ENCODE measurements around the gene ADARB1.
A peak's percentile ranks its signal among the peaks of the same experiment; 100 is the strongest.
"Not testable (repeated sequence)": the region's sequence is repeated elsewhere in the genome, so short reads cannot be mapped to it uniquely, and the experiment has no call there.

Gene ADARB1

DNA sequence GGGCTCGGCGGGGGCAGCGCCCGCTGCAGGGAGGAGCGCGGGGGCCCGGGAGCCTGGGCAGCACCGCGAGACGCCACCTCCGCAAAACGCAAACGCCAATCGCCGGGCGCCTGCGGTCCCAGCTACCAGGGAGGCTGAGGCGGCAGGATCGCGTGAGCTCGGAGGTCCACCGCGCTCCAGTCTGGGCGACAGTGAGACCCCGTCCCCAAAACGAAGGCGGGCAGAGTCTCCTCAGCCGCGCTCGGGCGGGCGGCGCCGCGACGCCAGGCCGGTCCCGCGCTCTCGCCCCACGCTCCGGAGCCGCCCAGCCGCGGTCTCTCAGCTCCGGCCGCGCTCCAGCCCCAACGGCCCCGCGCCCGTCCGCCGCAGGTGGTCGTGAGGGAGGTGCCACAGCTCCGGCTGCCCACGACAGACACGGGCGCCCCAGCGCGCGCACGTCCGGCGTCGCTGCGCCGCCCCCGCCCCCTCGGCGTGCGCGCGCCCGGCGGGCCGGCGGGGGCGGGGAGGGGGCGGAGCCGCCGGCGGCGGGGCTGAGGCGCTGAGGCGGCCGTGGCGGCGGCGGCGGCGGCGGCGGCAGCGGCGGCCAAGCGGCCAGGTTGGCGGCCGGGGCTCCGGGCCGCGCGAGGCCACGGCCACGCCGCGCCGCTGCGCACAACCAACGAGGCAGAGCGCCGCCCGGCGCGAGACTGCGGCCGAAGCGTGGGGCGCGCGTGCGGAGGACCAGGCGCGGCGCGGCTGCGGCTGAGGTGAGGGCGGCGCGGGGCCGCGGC is at the start of gene ADARB1:
TSS of gene ADARB1 (plus strand) at position 533 of the 770 bp plus-strand sequence. CDS start 97,077 bp downstream, outside the sequence.
- DNase-seq: peak; percentile 72

- DNase-seq: no peak
Observed at GRCh38 chr21:45026066-45026745, 48.2 kb upstream of the ADARB1 start.

DNA sequence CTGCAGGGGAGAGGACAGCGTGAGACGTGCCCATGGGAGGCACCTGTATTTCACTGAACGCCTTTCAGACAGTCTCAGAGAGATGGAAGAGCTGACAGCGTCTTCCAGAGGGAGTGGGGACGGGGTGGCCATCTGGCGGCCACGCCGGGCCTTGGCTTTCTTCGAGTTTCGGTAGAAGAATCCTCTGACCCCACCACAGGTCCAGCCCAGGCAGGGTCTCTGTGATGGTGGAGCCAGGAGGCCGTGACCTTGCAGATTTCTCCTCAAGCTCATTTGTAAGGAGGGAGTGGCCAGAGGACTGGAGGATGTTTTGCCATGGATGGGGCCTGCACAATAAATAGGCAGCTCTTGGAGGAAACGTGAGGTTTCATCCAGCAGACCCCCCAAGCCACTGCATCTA is 47.6 kb upstream of the ADARB1 start:
- no peak for DNase-seq

DNA sequence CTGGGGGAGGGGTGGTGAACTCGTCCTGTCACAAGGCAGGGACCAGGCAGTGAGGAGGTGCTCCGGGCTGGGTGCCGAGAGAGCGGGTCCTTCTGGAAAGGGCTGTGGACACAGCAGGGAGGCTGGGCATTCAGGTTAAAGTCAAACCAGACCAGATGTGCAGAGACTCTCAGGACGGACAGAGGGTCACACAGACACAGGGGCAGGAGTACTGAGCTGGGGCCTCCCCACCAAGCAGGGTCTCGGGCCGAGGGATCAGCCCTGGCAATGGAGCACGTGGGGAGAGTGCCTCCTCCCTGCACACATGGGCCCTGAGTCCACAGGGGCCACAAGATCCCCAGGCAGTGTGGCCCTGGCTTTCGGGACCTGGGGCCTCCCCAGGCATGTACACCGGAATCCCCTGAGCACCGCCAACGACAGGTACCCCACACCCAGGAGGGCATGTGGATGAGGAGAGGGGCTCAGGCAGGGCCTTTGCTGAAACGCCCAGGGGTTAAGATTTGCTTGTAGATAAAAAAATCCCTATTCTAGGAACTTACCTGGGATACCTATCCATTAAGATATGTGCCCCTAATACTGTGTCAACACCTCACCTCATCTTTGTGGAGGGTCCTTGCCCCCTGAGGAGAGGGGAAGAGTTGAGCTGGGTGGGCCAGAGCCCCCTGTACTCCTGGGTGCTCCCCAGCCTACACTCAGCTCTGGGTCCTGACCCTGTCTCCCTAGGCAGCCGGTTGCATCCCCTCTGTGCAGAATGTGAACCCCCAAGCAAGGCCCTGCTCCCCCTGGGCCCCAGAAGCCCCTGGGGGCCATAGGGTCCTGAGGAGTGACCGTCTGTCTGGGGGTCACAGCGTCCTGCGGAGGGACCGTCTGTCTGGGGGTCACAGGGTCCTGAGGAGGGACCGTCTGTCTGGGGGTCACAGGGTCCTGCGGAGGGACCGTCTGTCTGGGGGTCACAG is 46.9 kb upstream of the ADARB1 start:
- no peak for DNase-seq

DNA sequence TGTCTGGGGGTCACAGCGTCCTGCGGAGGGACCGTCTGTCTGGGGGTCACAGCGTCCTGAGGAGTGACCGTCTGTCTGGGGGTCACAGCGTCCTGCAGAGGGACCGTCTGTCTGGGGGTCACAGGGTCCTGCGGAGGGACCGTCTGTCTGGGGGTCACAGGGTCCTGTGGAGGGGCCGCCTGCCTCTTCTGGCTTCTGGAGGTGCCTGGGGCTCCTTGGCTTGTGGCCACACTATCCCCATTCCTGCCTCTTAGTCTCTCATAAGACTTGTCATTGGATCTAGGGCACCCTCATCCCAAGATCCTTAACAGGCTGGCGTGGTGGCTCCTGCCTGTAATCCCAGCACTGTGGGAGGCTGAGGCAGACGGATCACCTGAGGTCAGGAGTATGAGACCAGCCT is 45.7 kb upstream of the ADARB1 start:
- DNase-seq: not testable (repeated sequence)

DNA sequence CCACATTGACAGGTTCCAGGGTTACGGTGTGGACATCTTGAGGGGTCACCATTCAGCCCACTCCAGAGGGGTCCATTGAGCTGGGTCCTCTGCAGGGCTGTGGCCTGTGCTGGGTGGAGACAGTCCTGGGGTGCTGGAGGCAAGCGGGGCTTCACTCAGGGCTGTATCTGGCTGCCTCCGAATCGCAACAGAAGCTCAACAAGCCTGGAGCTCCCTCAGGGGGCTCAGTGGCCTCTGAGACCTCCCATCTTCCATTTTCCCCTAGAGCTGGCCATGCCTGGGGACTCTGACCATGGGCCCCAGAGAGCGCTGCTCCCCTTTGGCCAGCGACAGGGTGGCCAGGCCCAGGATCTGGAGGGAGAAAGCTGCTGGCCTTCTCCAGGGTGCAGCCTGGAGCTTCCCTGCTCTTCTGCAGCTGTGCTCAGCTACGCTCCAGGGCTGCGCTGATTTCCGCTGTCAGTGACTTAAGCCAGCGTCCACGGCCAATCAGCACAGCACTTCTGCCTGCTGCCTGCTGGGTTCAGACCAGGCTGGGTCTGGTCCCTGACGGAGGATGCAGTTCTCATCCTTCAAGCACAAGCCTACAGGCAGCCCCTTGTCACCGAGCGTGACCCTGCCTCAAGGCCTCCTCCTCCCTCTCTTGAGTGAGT is 45.0 kb upstream of the ADARB1 start:
- DNase-seq: peak; percentile 34

DNA sequence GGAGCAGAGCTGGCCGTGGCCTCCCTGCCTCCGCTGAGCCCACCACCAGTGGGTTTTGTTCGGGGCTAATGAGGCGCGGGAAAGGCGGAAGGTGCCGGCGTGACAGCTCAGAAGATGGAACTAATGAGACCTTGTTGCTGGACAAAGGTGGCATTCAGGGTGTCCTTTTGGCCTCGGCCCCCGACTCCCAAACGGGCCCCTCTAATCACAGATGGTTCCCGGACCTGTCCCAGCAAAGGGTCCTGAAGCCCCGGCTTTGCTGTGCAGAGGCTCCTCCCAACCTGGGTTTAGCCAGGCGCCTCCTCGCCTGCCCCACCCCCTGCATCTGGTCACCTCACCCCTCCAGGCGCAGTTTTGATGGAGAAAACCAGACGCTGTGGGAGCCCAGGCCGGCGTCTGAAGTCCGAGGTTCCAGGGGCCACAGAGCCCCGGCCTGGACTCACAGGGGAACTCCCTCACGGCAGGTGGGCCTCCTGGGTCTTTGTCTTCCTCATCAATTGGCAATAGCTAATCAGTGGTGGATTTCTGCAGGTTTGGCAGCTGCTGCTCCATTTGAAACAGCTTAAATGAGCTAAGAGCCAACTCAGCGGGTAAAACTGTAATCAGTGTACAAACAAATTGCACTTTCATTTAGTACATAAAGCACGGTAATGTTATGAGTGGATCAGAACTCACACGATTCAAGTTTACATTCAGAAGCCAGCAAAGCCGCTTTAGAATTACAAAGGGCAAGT is 44.3 kb upstream of the ADARB1 start:
- no peak for DNase-seq

- DNase-seq: no peak
Observed at GRCh38 chr21:45030682-45031570, 43.5 kb upstream of the ADARB1 start.

DNA sequence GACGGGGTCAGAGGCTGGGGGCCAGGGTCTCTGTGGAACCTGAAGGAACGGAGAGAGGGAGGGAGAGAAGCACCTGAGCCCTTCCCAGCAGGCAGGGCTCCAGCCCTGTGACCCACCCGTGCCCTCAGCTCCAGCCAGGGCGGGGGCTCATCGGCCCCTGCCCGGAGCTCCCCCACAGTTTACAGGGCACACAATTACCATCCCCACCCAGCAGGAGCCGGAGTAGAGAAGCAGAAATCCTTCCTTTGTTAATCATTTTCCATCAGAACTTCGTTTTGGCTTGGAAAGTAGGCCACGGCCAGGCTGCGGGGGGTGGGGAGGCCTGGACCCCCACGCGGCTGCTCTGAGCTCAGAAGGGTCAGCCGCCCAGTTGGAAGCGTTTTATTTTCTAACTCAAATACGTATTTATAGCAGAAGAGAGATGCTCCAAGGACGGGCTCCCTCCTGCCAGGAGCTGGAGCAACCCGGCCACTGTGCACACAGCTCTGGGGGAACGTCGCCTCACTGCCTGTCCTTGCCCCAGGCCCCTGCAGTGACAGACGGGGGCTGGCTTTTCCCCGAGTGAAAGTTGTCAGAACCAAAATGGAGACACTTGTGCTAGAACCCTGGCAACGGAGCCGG is 42.7 kb upstream of the ADARB1 start:
- DNase-seq: no peak

- no peak for DNase-seq
Observed at GRCh38 chr21:45032332-45032731, 42.0 kb upstream of the ADARB1 start.

- DNase-seq: no peak
Observed at GRCh38 chr21:45032977-45033710, 41.2 kb upstream of the ADARB1 start.

- DNase-seq: no peak
Observed at GRCh38 chr21:45033791-45034555, 40.4 kb upstream of the ADARB1 start.

DNA sequence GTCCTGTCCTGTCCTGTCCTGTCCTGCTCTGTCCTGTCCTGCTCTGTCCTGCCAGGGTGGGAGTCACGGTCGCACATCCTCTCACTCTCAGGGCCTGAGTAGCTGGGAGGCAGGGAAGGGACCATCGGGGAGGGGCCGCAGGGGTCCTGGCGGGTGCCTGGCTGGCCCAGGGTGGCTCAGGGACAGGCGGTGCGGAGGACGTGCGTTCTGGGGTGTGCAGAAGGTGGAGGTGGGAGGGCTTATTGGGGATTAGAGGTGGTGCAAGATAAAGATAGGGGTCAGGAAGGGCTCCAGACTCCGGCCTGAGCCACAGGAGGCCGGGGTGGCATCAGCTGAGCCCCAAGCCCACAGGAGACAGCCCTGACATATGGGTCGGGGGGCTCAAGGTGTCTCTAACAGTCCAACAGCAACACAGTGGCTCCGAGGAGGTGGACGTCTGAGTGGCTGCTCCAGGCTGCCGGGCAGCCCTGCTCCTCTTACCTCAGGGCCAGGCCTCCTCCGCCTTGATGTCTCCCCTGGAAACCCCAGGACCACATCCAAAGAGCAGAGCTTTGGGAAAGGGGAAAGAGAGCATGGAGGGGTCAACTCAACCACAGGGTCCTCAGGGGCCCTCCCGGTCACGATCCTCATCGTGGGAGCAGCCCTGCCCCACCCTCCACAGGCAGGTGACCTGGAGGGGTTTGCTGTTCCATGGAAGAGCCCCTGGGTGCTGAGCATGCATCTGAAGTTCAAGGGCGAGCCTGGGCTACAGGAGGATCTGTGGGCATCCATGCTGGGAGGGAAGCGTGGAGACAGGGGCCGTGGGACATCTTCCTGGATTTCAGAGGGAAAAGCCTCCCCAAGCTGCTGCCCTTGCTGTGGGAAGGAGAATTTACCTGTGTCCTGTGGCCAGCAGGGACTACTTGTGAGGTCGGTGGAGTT is 39.6 kb upstream of the ADARB1 start:
- no peak for DNase-seq

- DNase-seq: no peak
Observed at GRCh38 chr21:45035477-45035848, 38.9 kb upstream of the ADARB1 start.

DNA sequence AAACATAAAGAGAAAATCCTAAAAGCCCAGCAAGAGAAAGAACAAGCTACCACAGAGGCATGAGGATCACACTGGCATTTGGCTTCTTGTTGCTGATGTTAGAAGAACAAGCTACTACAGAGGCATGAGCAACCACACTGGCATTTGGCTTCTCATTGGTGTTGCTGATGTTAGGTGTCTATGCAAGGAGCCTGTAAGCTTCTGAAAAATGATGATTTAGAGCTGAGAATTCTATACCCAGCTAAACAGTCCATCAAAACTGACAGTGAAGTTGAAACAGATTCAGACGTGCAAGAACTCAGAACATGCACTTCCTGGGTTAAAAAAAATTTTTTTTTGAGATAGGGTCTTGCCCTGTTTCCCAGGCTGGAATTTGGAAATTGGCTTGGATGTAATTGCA is 37.8 kb upstream of the ADARB1 start:
- no peak for DNase-seq

DNA sequence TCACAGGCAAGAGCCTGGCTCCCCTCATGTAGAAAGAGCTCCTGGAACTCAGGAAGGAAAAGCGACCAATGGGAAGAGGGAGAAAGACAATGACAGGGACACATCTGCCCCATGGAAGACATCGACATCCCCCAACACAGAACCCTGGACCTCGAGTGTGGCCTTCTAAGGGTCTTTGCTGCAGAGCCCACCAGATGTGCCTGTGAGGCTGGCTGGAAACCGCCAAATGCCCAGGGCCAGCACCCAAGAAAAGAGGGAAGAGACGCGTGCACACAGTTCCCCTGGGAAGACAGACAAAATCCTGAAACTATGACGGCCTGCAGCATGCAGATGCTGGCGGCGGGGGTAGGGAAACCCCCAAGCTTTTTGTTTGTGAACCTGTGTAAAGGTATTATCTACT is 36.4 kb upstream of the ADARB1 start:
- no peak for DNase-seq

DNA sequence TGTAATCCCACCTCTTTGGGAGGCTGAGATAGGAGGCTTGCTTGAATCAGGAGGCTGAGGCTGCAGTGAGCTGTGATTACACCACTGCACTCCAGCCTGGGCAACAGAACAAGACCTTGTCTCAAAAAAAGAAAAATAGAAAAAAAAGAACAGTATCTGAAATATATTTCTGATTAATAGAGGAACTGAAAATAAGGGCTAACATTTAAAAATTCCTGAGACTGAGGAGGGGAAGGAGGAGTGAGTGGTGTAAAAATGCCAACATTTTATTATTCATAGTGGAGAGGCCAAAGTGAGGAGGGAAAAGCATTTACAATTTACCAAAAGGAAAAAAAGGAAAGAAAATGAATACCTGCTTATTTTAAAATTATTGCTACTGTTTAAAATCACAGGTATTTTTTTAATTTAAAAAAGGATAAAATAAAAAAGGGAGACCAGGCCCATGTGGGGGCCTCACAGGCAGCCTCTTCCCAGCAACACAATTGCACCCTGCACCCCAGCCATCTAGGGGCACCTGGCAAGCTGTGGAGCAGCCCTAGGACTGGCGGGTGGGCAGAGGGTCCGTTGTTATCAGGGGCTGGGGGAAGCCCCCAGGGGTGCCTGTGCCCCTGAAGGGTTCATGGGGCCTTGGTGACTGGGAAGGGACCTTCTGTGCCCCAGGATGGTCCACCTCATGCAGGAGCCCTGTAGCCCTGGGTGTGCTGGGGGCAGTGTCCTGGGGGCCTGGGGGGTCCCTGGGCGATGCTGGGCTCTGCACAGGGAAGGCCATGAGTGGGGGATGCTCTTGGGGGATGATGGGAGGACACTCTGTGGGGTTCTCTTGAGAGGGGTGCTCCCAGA is 34.8 kb upstream of the ADARB1 start:
- DNase-seq: no peak

Data from NCI-H2227 treated with DMSO at 0.1 percent for 48 hours (cell line).